KOPT-K1 (cell line): ENCODE results near the gene PCNX1.

Experiments
- H3K27ac ChIP-seq: fragments of 200-600 bp; sonication (generic); 2 replicates; pipeline ENCODE4 v1.5.1; 2016; ENCODE audit warnings: antibody characterized with exemption, mild to moderate bottlenecking, low read depth, low read length; ENCODE audit not compliant: poor library complexity, severe bottlenecking
- H3K36me3 ChIP-seq: fragments of 200-600 bp; sonication (generic); 2 replicates; pipeline ENCODE4 v1.5.1; 2017; ENCODE audit warnings: antibody characterized with exemption, mild to moderate bottlenecking, low read length, moderate library complexity; ENCODE audit not compliant: insufficient read depth
- H3K9me3 ChIP-seq: fragments of 200-600 bp; sonication (generic); 2 replicates; pipeline ENCODE4 v1.5.1; 2017; ENCODE audit warnings: antibody characterized with exemption, low read length, mild to moderate bottlenecking; ENCODE audit not compliant: insufficient read depth, poor library complexity, severe bottlenecking

Gene PCNX1

DNA sequence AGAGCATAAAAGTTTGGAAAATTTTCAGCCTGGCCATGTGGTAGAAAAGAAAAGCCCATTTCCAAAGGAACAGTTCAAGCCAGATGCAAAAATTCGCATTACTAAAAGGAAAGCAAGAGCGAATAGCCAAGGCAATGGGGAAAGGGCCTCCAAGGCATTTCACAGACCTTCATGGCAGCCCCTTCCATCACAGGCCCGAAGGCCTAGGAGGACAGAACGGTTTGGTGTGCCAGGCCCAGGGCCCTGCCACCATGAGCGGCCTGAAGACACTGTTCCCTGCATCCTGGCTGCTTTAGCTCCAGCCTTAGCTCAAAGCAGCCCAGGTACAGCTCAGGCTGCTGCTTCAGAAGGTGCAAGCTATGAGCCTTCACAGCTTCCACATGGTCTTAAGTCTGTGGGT is 243.5 kb downstream of the PCNX1 start:
- no peaks in the 10 kb centered on the region for H3K36me3 ChIP-seq
- peaks cover 27% of the 10 kb centered on the region for H3K9me3 ChIP-seq
- H3K27ac ChIP-seq, result no peak overlapping the region

- peaks cover 21% of the 10 kb centered on the region for H3K9me3 ChIP-seq
- H3K36me3 ChIP-seq, result no peaks in the 10 kb centered on the region
- no peak overlapping the region for H3K27ac ChIP-seq
Measured at GRCh38 chr14:71155743-71156142, 248.5 kb downstream of the PCNX1 start.

GRCh38 chr14:71163050-71163841 is 256.0 kb downstream of the PCNX1 start:
- H3K27ac ChIP-seq, result no peak overlapping the region
- peaks cover 14% of the 10 kb centered on the region for H3K9me3 ChIP-seq
- H3K36me3 ChIP-seq, result no peaks in the 10 kb centered on the region

DNA sequence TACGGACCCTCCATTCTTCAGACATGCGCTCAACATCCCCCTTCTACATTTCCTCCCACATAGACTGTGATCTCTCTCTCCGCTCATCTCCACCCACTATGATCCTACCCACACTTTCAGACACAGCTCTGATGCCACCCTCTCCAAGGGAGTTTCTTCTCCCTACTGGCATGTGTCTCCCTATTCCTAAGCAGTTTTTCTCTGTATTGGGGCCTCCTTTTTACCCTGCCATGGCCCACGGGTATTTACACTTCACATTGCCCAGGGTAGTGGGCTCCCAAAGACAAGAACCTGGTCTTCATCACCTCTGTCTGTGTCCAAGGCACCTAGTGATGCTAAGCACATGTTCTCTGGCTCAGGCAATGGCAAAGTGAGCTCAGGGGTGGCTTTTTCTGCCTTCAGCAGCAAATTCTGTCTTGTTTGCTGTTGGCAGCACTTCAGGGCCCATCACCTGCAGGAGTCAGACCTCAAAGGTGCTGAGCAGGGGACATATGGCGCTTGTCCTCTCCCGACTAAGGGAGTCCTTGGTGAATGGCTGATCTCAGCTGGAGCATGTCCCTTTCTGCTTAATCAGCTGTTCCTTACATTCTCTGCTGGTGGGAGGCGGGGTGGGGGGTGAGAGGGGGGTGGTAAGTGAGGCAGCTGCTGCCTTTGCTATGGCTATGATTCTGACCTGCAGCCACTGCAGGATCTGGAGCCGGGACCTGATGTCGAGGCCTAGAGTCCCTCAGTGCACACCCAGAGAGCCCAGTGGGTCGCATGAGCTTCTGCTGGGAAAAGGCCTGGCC is 256.8 kb downstream of the PCNX1 start:
- peaks cover 14% of the 10 kb centered on the region for H3K9me3 ChIP-seq
- H3K27ac ChIP-seq, result no peak overlapping the region
- H3K36me3 ChIP-seq, result no peaks in the 10 kb centered on the region
